ENCODE measurements around the gene CD5L.

CD5L gene

DNA sequence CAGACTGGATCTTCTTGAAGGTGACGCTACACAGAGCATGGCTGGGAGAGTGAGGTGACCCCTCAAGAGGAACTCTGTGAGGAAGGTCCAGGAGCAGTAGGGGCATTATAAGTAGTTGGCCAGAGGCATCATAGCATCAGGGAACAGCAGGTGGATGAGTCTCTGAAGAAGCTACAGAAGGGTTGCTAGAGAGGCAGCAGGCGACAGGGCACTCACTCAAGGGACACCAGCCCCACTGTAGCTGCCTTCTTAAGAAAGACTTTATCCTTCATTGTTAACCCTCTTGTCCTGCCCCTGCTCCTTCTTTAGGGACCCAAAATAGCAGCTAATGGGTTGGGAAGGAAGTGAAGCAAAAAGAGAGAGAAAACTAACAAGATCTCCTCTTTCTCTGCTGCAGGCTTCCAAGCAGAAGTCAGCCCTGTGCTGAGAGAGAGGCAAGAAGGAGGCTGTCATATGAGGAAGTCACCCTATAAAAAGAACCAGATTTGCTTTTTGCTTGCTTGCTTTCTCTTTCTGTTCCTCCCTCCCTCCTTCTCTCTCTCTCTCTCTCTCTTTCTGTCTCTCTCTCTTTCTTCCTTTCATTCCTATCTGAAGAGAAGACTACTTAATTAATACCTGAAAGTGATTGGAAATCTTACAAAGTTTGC lies 7.7 kb upstream of the CD5L start:
- no peaks in the 10 kb centered on the region for H3K79me2 ChIP-seq (ENCODE audit: insufficient read depth, low read length)
- no peaks in the 10 kb centered on the region for H3F3A ChIP-seq (ENCODE audit: low read depth)
- no peaks in the 10 kb centered on the region for H4K20me1 ChIP-seq (ENCODE audit: insufficient read depth, low read length, poor library complexity, severe bottlenecking)
- no peaks in the 10 kb centered on the region for H3K36me3 ChIP-seq (ENCODE audit: insufficient read depth, low read length)
- H2AFZ ChIP-seq (ENCODE audit: low read length) = peak overlapping the region; percentile 72
- no peaks in the 10 kb centered on the region for H3K27me3 ChIP-seq (ENCODE audit: insufficient read depth, low read length, poor library complexity, severe bottlenecking)
- H3K9ac ChIP-seq (ENCODE audit: low read depth, low read length, poor library complexity, severe bottlenecking) = no peak overlapping the region
- H3K9me2 ChIP-seq (replicated peaks; ENCODE audit: low read depth, low read length) = no peaks in the 10 kb centered on the region
- no peaks in the 10 kb centered on the region for H3K9me3 ChIP-seq (ENCODE audit: insufficient read depth, low read depth, low read length)
- TF ChIP-seq, protein P1, sequence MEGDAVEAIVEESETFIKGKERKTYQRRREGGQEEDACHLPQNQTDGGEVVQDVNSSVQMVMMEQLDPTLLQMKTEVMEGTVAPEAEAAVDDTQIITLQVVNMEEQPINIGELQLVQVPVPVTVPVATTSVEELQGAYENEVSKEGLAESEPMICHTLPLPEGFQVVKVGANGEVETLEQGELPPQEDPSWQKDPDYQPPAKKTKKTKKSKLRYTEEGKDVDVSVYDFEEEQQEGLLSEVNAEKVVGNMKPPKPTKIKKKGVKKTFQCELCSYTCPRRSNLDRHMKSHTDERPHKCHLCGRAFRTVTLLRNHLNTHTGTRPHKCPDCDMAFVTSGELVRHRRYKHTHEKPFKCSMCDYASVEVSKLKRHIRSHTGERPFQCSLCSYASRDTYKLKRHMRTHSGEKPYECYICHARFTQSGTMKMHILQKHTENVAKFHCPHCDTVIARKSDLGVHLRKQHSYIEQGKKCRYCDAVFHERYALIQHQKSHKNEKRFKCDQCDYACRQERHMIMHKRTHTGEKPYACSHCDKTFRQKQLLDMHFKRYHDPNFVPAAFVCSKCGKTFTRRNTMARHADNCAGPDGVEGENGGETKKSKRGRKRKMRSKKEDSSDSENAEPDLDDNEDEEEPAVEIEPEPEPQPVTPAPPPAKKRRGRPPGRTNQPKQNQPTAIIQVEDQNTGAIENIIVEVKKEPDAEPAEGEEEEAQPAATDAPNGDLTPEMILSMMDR (conservative IDR thresholded peaks at IDR 0.05; ENCODE audit: low read length) = no peak
- TF ChIP-seq EZH2phosphoT487 (IDR thresholded peaks at IDR 0.05; ENCODE audit: borderline replicate concordance) = no peak
- H3K4me1 ChIP-seq (ENCODE audit: insufficient read depth, low read length, poor library complexity, severe bottlenecking) = peaks cover 16% of the 10 kb centered on the region
- no peak overlapping the region for H3K4me3 ChIP-seq (ENCODE audit: low read length, poor library complexity, severe bottlenecking)
- H3K4me2 ChIP-seq (ENCODE audit: low read depth, low read length, poor library complexity, severe bottlenecking) = peak overlapping the region; percentile 25

DNA sequence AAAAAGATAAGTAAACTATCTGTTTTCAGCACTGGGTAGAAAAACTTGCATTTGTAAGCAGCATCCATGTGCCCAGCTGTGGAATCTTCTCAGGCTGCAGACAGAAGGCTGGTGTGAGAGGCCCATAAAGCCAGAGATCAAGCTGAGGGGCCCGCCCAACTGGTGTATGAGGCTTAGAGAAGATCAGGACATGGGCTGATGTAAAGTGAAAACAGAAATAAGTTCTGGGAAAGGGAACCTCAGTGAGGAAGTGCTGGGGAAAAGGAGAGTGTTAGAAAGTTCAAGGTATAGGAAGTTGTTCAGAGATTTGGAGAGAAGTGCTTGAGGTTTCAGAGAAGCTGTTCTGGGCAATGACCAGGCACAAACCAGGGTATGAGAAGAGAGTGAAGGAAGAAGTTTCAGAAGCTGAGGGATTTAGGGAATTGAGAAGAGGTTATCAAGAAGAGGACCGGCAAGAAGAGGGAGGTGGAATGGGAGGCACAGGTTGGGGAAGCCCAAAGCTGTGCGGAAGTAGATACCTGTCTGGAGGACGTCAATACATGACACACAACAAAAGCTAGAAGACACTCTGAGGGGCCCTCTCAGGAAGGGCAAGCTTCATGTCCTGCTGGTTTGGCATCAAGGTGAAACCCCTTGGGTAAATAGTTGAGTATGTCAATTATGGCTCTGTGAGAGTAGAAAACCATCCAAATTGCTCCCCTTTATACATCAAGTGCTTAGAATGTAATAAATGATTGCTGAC lies 2.7 kb upstream of the CD5L start:
- Histone ChIP-seq H3K9ac (ENCODE audit: low read depth, low read length, poor library complexity, severe bottlenecking) (no peak overlapping the region), H4K20me1 (ENCODE audit: insufficient read depth, low read length, poor library complexity, severe bottlenecking) (no peaks in the 10 kb centered on the region), H3K79me2 (ENCODE audit: insufficient read depth, low read length) (no peaks in the 10 kb centered on the region), H3K36me3 (ENCODE audit: insufficient read depth, low read length) (no peaks in the 10 kb centered on the region), H2AFZ (ENCODE audit: low read length) (no peak overlapping the region), H3K4me3 (ENCODE audit: low read length, poor library complexity, severe bottlenecking) (no peak overlapping the region), H3K9me3 (ENCODE audit: insufficient read depth, low read depth, low read length) (no peaks in the 10 kb centered on the region), H3K4me1 (ENCODE audit: insufficient read depth, low read length, poor library complexity, severe bottlenecking) (peaks cover 19% of the 10 kb centered on the region), H3K4me2 (ENCODE audit: low read depth, low read length, poor library complexity, severe bottlenecking) (no peak overlapping the region), H3K27me3 (ENCODE audit: insufficient read depth, low read length, poor library complexity, severe bottlenecking) (no peaks in the 10 kb centered on the region), H3F3A (ENCODE audit: low read depth) (no peaks in the 10 kb centered on the region), H3K9me2 (replicated peaks; ENCODE audit: low read depth, low read length) (no peaks in the 10 kb centered on the region)
- TF ChIP-seq, protein P1 (conservative IDR thresholded peaks at IDR 0.05; ENCODE audit: low read length) = no peak
- TF ChIP-seq EZH2phosphoT487 (IDR thresholded peaks at IDR 0.05; ENCODE audit: borderline replicate concordance) = no peak

DNA sequence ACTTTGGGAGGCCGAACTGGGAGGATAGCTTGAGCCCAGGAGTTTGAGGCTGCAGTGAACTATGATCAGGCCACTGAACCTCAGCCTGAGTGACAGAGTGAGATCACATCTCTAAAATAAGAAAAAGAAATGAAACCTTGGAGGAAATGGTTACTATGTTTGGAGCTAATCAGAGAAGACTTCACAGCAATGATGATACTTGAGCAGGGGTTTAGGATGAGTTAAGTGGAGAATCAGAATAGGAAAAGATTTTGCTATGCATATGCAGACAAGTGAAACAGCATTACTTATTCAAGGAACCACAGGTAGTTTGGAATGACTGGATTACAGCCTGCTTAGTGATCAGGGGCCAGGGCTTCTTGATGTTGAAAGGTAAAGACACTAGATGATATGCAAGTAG lies 1.3 kb upstream of the CD5L start:
- Histone ChIP-seq H3K4me1 (ENCODE audit: insufficient read depth, low read length, poor library complexity, severe bottlenecking) (peaks cover 27% of the 10 kb centered on the region), H3K36me3 (ENCODE audit: insufficient read depth, low read length) (no peaks in the 10 kb centered on the region), H4K20me1 (ENCODE audit: insufficient read depth, low read length, poor library complexity, severe bottlenecking) (no peaks in the 10 kb centered on the region), H3K9ac (ENCODE audit: low read depth, low read length, poor library complexity, severe bottlenecking) (no peak overlapping the region), H3F3A (ENCODE audit: low read depth) (no peaks in the 10 kb centered on the region), H3K9me3 (ENCODE audit: insufficient read depth, low read depth, low read length) (no peaks in the 10 kb centered on the region), H3K4me2 (ENCODE audit: low read depth, low read length, poor library complexity, severe bottlenecking) (no peak overlapping the region), H3K27me3 (ENCODE audit: insufficient read depth, low read length, poor library complexity, severe bottlenecking) (no peaks in the 10 kb centered on the region), H3K4me3 (ENCODE audit: low read length, poor library complexity, severe bottlenecking) (no peak overlapping the region), H3K9me2 (replicated peaks; ENCODE audit: low read depth, low read length) (no peaks in the 10 kb centered on the region), H3K79me2 (ENCODE audit: insufficient read depth, low read length) (no peaks in the 10 kb centered on the region), H2AFZ (ENCODE audit: low read length) (no peak overlapping the region)
- TF ChIP-seq, protein P1 (conservative IDR thresholded peaks at IDR 0.05; ENCODE audit: low read length) = no peak
- no peak for TF ChIP-seq EZH2phosphoT487 (IDR thresholded peaks at IDR 0.05; ENCODE audit: borderline replicate concordance)

All from Loucy (cell line).